CD4-positive, alpha-beta T cell treated with Interleukin-1 beta for 1 hour (primary cell): ENCODE results near the gene AK4.

Experiments
- DNase-seq, 2 donors: peaks; one replicate each; pipeline ENCODE4 v3.0.0-alpha.2; 2020 to 2022

AK4 gene

GRCh38 chr1:65176591-65176990, 28.6 kb downstream of the AK4 start:
- DNase-seq, result no peak

GRCh38 chr1:65177457-65177856, 29.5 kb downstream of the AK4 start:
- no peak for DNase-seq

- no peak for DNase-seq
Measured at GRCh38 chr1:65178235-65178634, 30.2 kb downstream of the AK4 start.

GRCh38 chr1:65179148-65179547, 31.1 kb downstream of the AK4 start:
- no peak for DNase-seq

GRCh38 chr1:65180977-65181376, 33.0 kb downstream of the AK4 start:
- no peak for DNase-seq

GRCh38 chr1:65182658-65183268, 34.8 kb downstream of the AK4 start:
- no peak for DNase-seq

- DNase-seq, result no peak
Measured at GRCh38 chr1:65189576-65190115, 41.6 kb downstream of the AK4 start.

GRCh38 chr1:65190229-65190628, 42.2 kb downstream of the AK4 start:
- DNase-seq, result no peak

- DNase-seq, result no peak
Measured at GRCh38 chr1:65193129-65193695, 45.2 kb downstream of the AK4 start.

GRCh38 chr1:65195495-65196417, 47.8 kb downstream of the AK4 start:
- DNase-seq, result no peak

GRCh38 chr1:65196926-65197325, 48.9 kb downstream of the AK4 start:
- no peak for DNase-seq

GRCh38 chr1:65197636-65198035, 49.6 kb downstream of the AK4 start:
- no peak for DNase-seq

- no peak for DNase-seq
Measured at GRCh38 chr1:65198096-65198495, 50.1 kb downstream of the AK4 start.

GRCh38 chr1:65200411-65200810, 52.4 kb downstream of the AK4 start:
- DNase-seq, result no peak

- DNase-seq, result no peak
Measured at GRCh38 chr1:65206836-65207235, 58.8 kb downstream of the AK4 start.

- DNase-seq, result no peak
Measured at GRCh38 chr1:65207317-65207716, 59.3 kb downstream of the AK4 start.

- no peak for DNase-seq
Measured at GRCh38 chr1:65208563-65208973, 60.6 kb downstream of the AK4 start.

GRCh38 chr1:65209005-65209885, 61.2 kb downstream of the AK4 start:
- peak in 1 of 2 donors; percentile 19 for DNase-seq

- no peak for DNase-seq
Measured at GRCh38 chr1:65210325-65210724, 62.3 kb downstream of the AK4 start.

GRCh38 chr1:65211331-65211730, 63.3 kb downstream of the AK4 start:
- DNase-seq, result no peak

- no peak for DNase-seq
Measured at GRCh38 chr1:65213271-65214023, 65.4 kb downstream of the AK4 start.
